Brain microvascular endothelial cell (primary cell): ENCODE data around the gene PAK1.

ENCODE experiments used
- DNase-seq: peaks from one replicate; pipeline ENCODE4 v3.0.0-alpha.2; 2020
- H3K27ac ChIP-seq: fragments of 250-450 bp; sonication (Bioruptor Pico); 2 replicates; pipeline ENCODE4 v1.5.1; 2020; ENCODE audit warnings: mild to moderate bottlenecking, moderate library complexity
- H3K27me3 ChIP-seq: fragments of 250-450 bp; sonication (Bioruptor Pico); replicated peaks from 2 replicates; pipeline ENCODE4 v1.5.1; 2020; ENCODE audit warnings: mild to moderate bottlenecking
- H3K36me3 ChIP-seq: fragments of 250-450 bp; sonication (Bioruptor Pico); replicated peaks from 2 replicates; pipeline ENCODE4 v1.5.1; 2020; ENCODE audit warnings: mild to moderate bottlenecking
- H3K4me3 ChIP-seq: 2 replicates; pipeline ENCODE4 v1.5.1; 2011; ENCODE audit warnings: low read depth, mild to moderate bottlenecking, control low read depth, low read length, moderate library complexity
- in situ Hi-C: cut with HindIII; loops from 2 replicates; pipeline ENCODE4 v1.10.0; 2017; ENCODE audit warnings: low sequenced_read_pairs, low pct_ligation_motif_present
- TF ChIP-seq, protein P1 (sequence below): IDR thresholded peaks from 2 replicates; pipeline ENCODE4 v1.5.1; 2011; ENCODE audit warnings: low read depth, mild to moderate bottlenecking, moderate library complexity, low read length, control low read depth, inconsistent platforms; ENCODE audit errors: missing control alignments

The PAK1 gene

DNA sequence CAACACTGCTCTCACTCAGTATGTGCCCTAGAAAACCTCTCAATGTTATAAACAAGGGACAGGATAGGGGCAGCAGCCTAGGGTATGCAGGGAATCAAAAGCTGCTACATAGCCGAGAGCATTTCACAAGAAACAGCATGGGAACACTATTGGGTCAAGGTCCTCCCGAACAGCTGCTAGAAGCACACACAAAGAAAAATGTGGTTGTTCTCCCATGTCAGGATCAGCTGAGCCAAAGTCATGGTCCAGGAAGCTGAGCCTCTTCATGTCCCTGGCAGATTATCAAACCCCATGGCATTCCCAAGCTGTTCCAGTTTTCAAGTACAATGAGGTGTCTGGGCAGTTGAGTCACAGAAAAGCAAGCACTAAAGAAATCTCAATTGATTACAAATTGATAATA is 151.4 kb downstream of the PAK1 start:
- in situ Hi-C loops: no loop called here
- Histone ChIP-seq H3K4me3 (no peak overlapping the region), H3K27me3 (no peaks in the 10 kb centered on the region), H3K27ac (no peak overlapping the region), H3K36me3 (no peaks in the 10 kb centered on the region)
- TF ChIP-seq, protein P1, sequence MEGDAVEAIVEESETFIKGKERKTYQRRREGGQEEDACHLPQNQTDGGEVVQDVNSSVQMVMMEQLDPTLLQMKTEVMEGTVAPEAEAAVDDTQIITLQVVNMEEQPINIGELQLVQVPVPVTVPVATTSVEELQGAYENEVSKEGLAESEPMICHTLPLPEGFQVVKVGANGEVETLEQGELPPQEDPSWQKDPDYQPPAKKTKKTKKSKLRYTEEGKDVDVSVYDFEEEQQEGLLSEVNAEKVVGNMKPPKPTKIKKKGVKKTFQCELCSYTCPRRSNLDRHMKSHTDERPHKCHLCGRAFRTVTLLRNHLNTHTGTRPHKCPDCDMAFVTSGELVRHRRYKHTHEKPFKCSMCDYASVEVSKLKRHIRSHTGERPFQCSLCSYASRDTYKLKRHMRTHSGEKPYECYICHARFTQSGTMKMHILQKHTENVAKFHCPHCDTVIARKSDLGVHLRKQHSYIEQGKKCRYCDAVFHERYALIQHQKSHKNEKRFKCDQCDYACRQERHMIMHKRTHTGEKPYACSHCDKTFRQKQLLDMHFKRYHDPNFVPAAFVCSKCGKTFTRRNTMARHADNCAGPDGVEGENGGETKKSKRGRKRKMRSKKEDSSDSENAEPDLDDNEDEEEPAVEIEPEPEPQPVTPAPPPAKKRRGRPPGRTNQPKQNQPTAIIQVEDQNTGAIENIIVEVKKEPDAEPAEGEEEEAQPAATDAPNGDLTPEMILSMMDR: no peak
- DNase-seq: no peak

DNA sequence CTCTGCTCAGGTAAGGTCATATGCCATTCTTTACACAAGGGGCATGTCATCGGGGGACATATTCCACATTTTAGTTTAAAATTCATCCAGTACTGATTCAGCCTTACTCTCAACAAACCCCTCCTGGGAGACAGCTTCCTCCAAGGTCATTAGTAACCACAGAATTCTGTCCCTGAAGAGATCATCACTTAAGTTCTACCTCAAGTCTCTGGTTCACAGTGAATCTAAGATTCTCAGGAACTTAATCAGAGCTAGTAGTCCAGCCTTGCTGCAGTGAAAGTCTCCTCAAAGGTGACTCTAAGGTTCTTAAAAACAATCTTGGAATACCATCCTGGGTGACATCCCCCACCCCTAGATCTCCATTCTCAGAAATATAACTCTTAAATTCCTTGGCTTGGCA is 153.5 kb downstream of the PAK1 start:
- in situ Hi-C loops: no loop called here
- no peak overlapping the region for H3K4me3 ChIP-seq
- no peak overlapping the region for H3K27ac ChIP-seq
- H3K27me3 ChIP-seq: no peaks in the 10 kb centered on the region
- no peaks in the 10 kb centered on the region for H3K36me3 ChIP-seq
- DNase-seq: no peak
- TF ChIP-seq, protein P1: no peak

DNA sequence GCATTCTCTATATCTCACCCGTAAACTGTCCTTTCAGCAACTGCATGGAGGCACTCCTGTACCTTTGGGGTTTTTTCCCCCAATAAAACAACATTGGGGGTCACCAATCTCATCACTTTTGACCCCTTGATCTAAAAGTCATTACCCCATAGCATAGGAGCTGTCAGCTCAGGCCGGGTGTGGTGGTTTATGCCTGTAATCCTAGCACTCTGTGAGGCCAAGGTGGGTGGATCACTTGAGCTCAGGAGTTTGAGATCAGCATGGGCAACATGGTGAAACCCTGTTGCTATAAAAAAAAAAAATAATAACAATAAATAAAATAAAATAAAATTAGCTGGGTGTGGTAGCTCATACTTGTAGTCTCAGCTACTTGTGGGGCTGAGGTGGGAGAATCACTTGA is 155.3 kb downstream of the PAK1 start:
- H3K4me3 ChIP-seq: no peak overlapping the region
- no peak overlapping the region for H3K27ac ChIP-seq
- H3K36me3 ChIP-seq: no peaks in the 10 kb centered on the region
- TF ChIP-seq, protein P1: no peak
- DNase-seq: no peak
- in situ Hi-C loops: no loop called here
- no peaks in the 10 kb centered on the region for H3K27me3 ChIP-seq

DNA sequence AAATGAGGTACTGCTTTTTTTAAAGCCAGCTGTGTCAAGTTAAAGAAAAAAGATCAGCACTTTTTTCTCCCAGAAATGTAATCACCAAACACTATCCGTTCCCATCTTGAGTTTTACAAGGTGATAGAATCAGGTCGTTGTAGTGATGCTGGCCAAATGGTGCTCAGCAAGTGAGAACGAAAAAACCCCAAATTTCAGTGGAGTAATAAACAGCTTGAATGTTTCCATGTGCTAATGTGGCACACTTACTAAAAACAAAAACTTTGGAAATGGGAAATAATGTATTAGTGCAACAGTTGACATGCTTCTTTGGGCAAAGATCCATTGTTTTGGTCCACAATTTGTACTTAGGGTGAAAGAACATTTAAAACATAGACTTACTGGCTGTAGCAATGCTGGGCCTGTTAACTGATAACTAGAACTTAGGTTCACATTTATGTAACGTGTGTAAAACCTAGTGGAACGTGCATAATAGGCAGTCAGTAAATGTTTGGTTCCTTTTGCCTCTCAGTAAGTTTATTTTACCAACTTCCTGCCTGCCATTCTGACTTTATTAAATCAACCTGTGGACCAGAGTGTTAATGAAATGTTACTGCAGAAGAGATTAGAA is 157.1 kb downstream of the PAK1 start:
- DNase-seq: no peak
- Histone ChIP-seq H3K27me3 (no peaks in the 10 kb centered on the region), H3K27ac (no peak overlapping the region), H3K4me3 (no peak overlapping the region), H3K36me3 (no peaks in the 10 kb centered on the region)
- TF ChIP-seq, protein P1: no peak
- in situ Hi-C loops: no loop called here

DNA sequence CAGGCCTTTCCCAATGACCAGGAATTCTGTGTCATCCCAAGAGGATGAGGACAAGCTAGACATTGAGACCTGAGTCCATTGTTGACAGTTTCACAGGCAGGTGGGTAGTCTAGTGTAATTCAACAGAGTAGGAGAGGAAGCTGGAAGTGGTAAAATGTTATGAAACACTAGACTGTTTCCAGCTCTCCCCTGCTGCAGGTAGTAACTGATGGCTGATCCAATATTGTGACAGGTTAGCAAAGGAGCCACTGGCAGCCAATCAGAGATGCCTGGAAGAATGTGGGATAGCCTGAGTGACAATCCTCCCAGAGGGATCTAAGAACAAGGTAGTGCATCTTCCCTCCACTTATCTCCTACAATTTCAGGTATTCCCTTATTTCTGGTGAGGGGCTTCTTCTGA is 161.8 kb downstream of the PAK1 start:
- in situ Hi-C loops: no loop called here

More for the DNA sequence above, 161.8 kb downstream of the PAK1 start:
- TF ChIP-seq, protein P1: no peak
- H3K27me3 ChIP-seq: no peaks in the 10 kb centered on the region
- no peak overlapping the region for H3K4me3 ChIP-seq
- H3K36me3 ChIP-seq: no peaks in the 10 kb centered on the region
- DNase-seq: no peak
- H3K27ac ChIP-seq: no peak overlapping the region
